HepG2 (cell line): Measurements from ENCODE around the gene CMPK1. TPM values are rescaled to one million over a fixed set of nuclear protein-coding genes. Genes with fewer than 3 reads are reported as not detected.

ENCODE experiments used
- CEBPB ChIP-seq: IDR thresholded peaks from 2 replicates; pipeline ENCODE4 v1.6.1; 2011; ENCODE audit warnings: low read depth, low read length, improper control_type of control experiment, borderline replicate concordance
- KDM2A ChIP-seq: sonication (generic); formaldehyde crosslinking; IDR thresholded peaks from 2 replicates; pipeline ENCODE4 v1.4.0; 2020; ENCODE audit warnings: low read depth, missing genetic modification reagents, borderline replicate concordance
- LCORL ChIP-seq, 2 experiments: fragments of 450-650 bp in 1 of 2; sonication (generic) in 1 of 2; formaldehyde crosslinking in 1 of 2; IDR thresholded peaks; 2 replicates each; pipeline versions ENCODE4 v1.5.0 to v1.6.1; 2017 to 2020; ENCODE audit warnings: antibody characterized with exemption in 1 of 2, missing genetic modification reagents in 1 of 2
- MAZ ChIP-seq, 2 experiments: sonication (generic) in 1 of 2; formaldehyde crosslinking in 1 of 2; IDR thresholded peaks; 2 replicates each; pipeline versions ENCODE4 v1.5.0 to v1.6.1; 2012 to 2020; ENCODE audit warnings: low read depth in 2 of 2, mild to moderate bottlenecking in 2 of 2, borderline replicate concordance in 1 of 2, improper control_type of control experiment in 1 of 2, low read length in 1 of 2, missing genetic modification reagents in 1 of 2, moderate library complexity in 1 of 2
- MIXL1 ChIP-seq: IDR thresholded peaks from 2 replicates; pipeline ENCODE4 v1.6.1; 2016
- NR1H2 ChIP-seq: sonication (generic); formaldehyde crosslinking; IDR thresholded peaks from 2 replicates; pipeline ENCODE4 v1.8.1; 2022; ENCODE audit warnings: low read depth, missing genetic modification reagents, borderline replicate concordance
- SRSF9 ChIP-seq: fragments of 200-400 bp; formaldehyde crosslinking; IDR thresholded peaks from 2 replicates; pipeline ENCODE4 v1.6.1; 2018; ENCODE audit warnings: borderline replicate concordance, mild to moderate bottlenecking, low read depth, low read length; ENCODE audit not compliant: insufficient read depth, poor library complexity, severe bottlenecking
- TARDBP ChIP-seq: sonication (generic); formaldehyde crosslinking; IDR thresholded peaks from 2 replicates; pipeline ENCODE4 v1.8.0; 2022; ENCODE audit warnings: mild to moderate bottlenecking, missing genetic modification reagents
- TBX2 ChIP-seq: sonication (generic); formaldehyde crosslinking; IDR thresholded peaks from 2 replicates; pipeline ENCODE4 v1.5.0; 2020; ENCODE audit warnings: missing genetic modification reagents, mild to moderate bottlenecking, borderline replicate concordance
- U2AF1 ChIP-seq: fragments of 200-400 bp; formaldehyde crosslinking; optimal IDR thresholded peaks from 2 replicates; pipeline ENCODE3; 2017; ENCODE audit warnings: mild to moderate bottlenecking, low read depth, low read length
- ZC3H13 ChIP-seq: sonication (generic); formaldehyde crosslinking; IDR thresholded peaks from 2 replicates; pipeline ENCODE4 v1.8.1; 2023; ENCODE audit warnings: mild to moderate bottlenecking, missing genetic modification reagents, moderate library complexity
- ZNF260 ChIP-seq: sonication (generic); formaldehyde crosslinking; IDR thresholded peaks from 2 replicates; pipeline ENCODE4 v1.4.0; 2020; ENCODE audit warnings: missing genetic modification reagents, low read depth, mild to moderate bottlenecking, borderline replicate concordance
- ZNF343 ChIP-seq: sonication (generic); formaldehyde crosslinking; IDR thresholded peaks from 2 replicates; pipeline ENCODE4 v1.4.0; 2020; ENCODE audit warnings: mild to moderate bottlenecking, missing genetic modification reagents
- ZNF563 ChIP-seq: sonication (generic); formaldehyde crosslinking; IDR thresholded peaks from 2 replicates; pipeline ENCODE4 v1.8.0; 2022; ENCODE audit warnings: mild to moderate bottlenecking, moderate library complexity, missing genetic modification reagents
- polyA plus RNA-seq, 8 experiments: library from polyadenylated mRNA; depleted of rRNA in 3 of 8; stranded (reverse) in 7 of 8; unstranded in 1 of 8; fragments of >200 nt; fragmentation: Illumina TruSeq in 4 of 8; extraction: Trizol in 4 of 8; gene quantifications; 2 replicates each; pipeline versions ENCODE4 v1.2.1 to v1.2.3, GENCODE V29; 2011 to 2016; ENCODE audit warnings: low read depth in 4 of 8, missing spikeins in 1 of 8, mixed read lengths in 1 of 8; ENCODE audit not compliant: insufficient read depth in 1 of 8
- total RNA-seq, 5 experiments: library from RNA; depleted of rRNA; stranded (reverse); fragments of >200 nt; fragmentation: Illumina TruSeq; extraction: Trizol; gene quantifications; 2 replicates each; pipeline ENCODE4 v1.2.3, GENCODE V29; 2016; ENCODE audit warnings: low read depth in 1 of 5
- TF ChIP-seq, protein P1 (sequence below): sonication (generic); formaldehyde crosslinking; IDR thresholded peaks from 2 replicates; pipeline ENCODE4 v1.4.0; 2020; ENCODE audit warnings: missing genetic modification reagents, borderline replicate concordance
- TF ChIP-seq, protein P2 (sequence below): sonication (generic); formaldehyde crosslinking; IDR thresholded peaks from 2 replicates; pipeline ENCODE4 v1.9.0; 2022; ENCODE audit warnings: low read depth, missing genetic modification reagents
- TF ChIP-seq, protein P3 (sequence below): IDR thresholded peaks from 2 replicates; pipeline ENCODE4 v1.6.1; 2016; ENCODE audit warnings: low read depth, control low read depth

CMPK1 gene
- total and polyA plus RNA-seq, 2 of the 13 experiments (the other 11 are each of a cell fraction or from before 2014, with no cell fraction given) = 38.3 to 92.0 TPM

DNA sequence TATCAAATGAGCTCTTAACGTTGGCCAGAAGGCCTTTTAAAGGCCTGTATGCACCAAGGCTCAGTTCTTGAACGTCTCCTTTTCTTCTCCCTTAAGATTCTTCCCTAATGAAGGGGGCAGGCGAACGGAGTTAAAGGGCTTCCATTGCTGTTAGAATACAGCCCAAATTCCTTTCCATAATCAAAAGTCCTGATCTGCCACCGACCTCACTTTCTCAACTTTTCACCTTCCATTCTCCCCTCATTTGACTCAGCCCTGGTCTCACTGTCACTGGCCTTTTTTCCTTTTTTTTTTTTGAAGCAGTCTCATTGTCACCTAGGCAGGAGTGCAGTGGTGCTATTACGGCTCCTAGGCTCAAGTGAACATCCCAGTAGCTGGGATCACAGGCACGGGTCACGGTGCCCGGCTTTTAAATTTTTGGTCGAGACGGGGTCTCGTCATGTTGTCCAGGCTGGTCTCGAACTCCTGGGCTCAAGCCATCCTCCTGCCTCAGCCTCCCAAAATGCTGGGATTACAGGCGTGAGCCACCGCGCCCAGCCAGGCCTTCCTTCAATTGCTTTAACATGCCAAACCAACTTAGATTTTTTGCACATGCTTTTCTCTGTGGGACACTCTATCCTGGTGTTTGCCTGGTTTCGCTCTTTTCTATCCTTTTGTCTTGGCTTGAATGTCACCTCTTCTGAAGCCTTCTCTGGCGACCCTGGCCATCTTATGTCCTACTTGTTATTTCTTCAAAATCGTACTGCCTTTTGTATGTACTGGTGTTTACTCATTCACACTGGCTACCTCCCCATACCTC lies 612 bp upstream of the CMPK1 start (continued):
- TF ChIP-seq ZNF343 (CRISPR knock-in tag) (no peak), KDM2A (CRISPR knock-in tag) (peak; percentile 11; the same call in 1 of the 2 replicates), NR1H2 (CRISPR knock-in tag) (no peak), ZNF563 (CRISPR knock-in tag) (no peak), ZNF260 (no peak), MIXL1 (CRISPR knock-in tag) (no peak), CEBPB (no peak), SRSF9 (no peak), MAZ (IDR thresholded peaks at IDR 0.05; ENCODE audit: borderline replicate concordance, low read depth, low read length) (no peak), MAZ (CRISPR knock-in tag; IDR thresholded peaks at IDR 0.05; ENCODE audit: low read depth) (peak; percentile 1; the same call in 1 of the 2 replicates), ZC3H13 (CRISPR knock-in tag) (no peak), TARDBP (CRISPR knock-in tag) (peak; percentile 39; the same call in 1 of the 2 replicates), LCORL (IDR thresholded peaks at IDR 0.05) (no peak), LCORL (CRISPR knock-in tag; IDR thresholded peaks at IDR 0.05) (no peak), U2AF1 (no peak), TBX2 (CRISPR knock-in tag) (no peak; the same call in 1 of the 2 replicates)
- TF ChIP-seq, protein P1, sequence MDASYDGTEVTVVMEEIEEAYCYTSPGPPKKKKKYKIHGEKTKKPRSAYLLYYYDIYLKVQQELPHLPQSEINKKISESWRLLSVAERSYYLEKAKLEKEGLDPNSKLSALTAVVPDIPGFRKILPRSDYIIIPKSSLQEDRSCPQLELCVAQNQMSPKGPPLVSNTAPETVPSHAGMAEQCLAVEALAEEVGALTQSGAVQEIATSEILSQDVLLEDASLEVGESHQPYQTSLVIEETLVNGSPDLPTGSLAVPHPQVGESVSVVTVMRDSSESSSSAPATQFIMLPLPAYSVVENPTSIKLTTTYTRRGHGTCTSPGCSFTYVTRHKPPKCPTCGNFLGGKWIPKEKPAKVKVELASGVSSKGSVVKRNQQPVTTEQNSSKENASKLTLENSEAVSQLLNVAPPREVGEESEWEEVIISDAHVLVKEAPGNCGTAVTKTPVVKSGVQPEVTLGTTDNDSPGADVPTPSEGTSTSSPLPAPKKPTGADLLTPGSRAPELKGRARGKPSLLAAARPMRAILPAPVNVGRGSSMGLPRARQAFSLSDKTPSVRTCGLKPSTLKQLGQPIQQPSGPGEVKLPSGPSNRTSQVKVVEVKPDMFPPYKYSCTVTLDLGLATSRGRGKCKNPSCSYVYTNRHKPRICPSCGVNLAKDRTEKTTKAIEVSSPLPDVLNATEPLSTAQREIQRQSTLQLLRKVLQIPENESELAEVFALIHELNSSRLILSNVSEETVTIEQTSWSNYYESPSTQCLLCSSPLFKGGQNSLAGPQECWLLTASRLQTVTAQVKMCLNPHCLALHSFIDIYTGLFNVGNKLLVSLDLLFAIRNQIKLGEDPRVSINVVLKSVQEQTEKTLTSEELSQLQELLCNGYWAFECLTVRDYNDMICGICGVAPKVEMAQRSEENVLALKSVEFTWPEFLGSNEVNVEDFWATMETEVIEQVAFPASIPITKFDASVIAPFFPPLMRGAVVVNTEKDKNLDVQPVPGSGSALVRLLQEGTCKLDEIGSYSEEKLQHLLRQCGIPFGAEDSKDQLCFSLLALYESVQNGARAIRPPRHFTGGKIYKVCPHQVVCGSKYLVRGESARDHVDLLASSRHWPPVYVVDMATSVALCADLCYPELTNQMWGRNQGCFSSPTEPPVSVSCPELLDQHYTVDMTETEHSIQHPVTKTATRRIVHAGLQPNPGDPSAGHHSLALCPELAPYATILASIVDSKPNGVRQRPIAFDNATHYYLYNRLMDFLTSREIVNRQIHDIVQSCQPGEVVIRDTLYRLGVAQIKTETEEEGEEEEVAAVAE (CRISPR knock-in tag) = 0 out of 2 replicates have a peak, but pooled peaks have one; percentile 19
- TF ChIP-seq, protein P2, sequence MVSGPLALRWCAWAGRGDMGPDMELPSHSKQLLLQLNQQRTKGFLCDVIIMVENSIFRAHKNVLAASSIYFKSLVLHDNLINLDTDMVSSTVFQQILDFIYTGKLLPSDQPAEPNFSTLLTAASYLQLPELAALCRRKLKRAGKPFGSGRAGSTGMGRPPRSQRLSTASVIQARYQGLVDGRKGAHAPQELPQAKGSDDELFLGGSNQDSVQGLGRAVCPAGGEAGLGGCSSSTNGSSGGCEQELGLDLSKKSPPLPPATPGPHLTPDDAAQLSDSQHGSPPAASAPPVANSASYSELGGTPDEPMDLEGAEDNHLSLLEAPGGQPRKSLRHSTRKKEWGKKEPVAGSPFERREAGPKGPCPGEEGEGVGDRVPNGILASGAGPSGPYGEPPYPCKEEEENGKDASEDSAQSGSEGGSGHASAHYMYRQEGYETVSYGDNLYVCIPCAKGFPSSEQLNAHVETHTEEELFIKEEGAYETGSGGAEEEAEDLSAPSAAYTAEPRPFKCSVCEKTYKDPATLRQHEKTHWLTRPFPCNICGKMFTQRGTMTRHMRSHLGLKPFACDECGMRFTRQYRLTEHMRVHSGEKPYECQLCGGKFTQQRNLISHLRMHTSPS (CRISPR knock-in tag) = no peak
- TF ChIP-seq, protein P3, sequence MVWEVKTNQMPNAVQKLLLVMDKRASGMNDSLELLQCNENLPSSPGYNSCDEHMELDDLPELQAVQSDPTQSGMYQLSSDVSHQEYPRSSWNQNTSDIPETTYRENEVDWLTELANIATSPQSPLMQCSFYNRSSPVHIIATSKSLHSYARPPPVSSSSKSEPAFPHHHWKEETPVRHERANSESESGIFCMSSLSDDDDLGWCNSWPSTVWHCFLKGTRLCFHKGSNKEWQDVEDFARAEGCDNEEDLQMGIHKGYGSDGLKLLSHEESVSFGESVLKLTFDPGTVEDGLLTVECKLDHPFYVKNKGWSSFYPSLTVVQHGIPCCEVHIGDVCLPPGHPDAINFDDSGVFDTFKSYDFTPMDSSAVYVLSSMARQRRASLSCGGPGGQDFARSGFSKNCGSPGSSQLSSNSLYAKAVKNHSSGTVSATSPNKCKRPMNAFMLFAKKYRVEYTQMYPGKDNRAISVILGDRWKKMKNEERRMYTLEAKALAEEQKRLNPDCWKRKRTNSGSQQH (CRISPR knock-in tag) = no peak
